HG02610 (cell line): Measurements from ENCODE around the gene TIGD1.
"Not testable (repeated sequence)": the region's sequence is repeated elsewhere in the genome, so short reads cannot be mapped to it uniquely, and the experiment has no call there.

Experiments
- ATAC-seq: cut with Tn5 transposase; IDR thresholded peaks from one replicate; pipeline ENCODE4 v1.9.1; 2021; ENCODE audit warnings: mild to moderate bottlenecking, moderate library complexity; ENCODE audit not compliant: unreplicated experiment

The TIGD1 gene

DNA sequence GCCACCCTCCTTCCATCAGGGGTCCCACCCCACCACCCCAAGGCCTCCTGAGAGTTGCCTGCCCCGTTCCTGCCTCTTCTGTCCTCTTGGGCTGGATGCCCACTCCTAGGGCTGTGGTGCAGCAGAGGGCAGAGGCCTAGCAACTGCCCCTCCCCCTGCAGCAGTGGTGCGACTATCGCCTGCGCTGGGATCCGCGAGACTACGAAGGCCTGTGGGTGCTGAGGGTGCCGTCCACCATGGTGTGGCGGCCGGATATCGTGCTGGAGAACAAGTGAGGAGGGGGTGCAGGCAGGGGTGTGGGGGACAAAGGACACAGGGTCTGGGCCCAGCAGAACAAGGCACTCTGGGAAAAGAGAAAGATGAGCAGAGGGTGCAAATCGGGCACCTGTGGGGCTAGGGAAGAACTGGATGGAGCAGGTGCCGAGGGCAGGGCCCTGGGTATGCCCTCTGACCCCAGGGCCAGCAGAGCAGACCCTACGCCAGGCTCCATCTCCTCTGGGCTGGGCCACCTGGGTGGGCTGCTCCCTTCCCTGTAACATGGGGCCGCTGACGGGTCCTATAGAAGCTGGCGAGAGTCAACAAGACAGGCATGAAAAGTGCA lies 9.8 kb downstream of the TIGD1 start:
- no peak for ATAC-seq

- ATAC-seq, result no peak
These were observed 10.8 kb downstream of the TIGD1 start, which contains the start of gene CHRNG for GRCh38 chr2:232539298-232540231. CHRNG (plus strand) TSS chr2:232539692; CDS start chr2:232539748, 56 bp downstream.

DNA sequence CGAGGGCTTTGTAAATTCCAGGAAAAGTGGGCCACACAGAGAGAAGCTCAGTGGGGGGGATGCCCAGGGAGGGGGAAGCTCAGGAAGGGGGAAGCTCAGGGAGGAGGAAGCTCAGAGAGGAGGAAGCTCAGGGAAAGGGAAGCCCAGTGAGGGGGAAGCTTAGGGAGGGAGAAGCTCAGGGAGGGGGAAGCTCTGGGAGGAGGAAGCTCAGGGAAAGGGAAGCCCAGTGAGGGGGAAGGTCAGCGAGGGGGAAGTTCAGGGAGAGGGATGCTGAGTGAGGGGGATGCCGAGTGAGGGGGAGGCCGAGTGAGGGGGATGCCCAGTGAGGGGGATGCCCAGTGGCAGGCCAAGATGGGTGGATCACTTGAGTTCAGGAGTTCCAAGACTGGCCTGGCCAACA lies 11.7 kb downstream of the TIGD1 start:
- no peak for ATAC-seq

- ATAC-seq, result no peak
These were observed 12.9 kb downstream of the TIGD1 start for GRCh38 chr2:232537499-232537898.

DNA sequence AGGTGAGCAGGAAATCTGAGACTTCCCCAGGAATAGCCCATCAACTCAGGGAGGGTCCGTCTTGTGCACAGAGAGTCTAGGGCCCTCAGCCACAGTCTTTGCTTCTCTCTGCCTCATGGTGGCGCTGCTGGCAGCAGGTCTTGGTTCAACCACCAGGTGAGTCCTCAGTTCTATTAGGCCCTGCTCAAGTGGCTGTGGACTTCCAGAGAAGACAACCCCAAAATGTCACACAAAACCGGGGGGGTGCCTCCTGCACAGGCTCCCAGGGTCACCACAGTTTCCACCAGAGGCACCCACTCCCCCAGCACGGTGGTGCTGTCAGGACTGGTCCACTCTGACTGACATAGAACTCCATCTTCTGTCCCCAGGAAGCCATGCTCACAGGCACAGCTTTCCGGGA lies 13.3 kb downstream of the TIGD1 start:
- no peak for ATAC-seq

- no peak for ATAC-seq
These were observed 14.4 kb downstream of the TIGD1 start for GRCh38 chr2:232535761-232536530.

DNA sequence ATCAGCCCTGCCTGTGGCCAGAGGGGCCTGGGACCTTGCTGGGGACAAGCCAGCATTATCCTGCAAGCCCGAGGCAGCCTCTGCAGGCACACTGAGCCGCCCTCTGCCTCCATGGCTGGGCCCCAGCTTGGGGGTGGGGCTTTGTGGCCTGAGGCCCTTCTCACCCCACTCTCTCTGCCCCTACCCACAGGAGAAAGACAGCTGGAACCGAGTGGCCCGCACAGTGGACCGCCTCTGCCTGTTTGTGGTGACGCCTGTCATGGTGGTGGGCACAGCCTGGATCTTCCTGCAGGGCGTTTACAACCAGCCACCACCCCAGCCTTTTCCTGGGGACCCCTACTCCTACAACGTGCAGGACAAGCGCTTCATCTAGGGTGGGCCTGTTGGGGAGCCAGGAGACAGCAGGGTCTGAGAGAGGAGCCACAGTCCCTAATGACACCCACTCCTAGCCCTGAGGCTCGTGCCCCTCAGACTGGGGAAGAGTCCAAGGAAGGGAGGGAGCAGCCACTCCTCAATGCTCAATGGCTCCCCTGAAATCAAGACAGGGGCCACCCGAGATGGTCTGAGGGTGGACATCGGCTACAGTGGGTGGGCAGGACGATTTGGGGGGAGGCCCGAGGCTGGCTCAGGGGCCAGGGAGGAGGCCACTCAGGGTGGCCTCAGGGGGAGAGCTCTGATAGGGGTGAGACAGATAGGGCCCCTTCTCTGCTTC lies 15.3 kb downstream of the TIGD1 start:
- ATAC-seq, result no peak

- ATAC-seq, result no peak
These were observed 16.2 kb downstream of the TIGD1 start for GRCh38 chr2:232533944-232534710.

DNA sequence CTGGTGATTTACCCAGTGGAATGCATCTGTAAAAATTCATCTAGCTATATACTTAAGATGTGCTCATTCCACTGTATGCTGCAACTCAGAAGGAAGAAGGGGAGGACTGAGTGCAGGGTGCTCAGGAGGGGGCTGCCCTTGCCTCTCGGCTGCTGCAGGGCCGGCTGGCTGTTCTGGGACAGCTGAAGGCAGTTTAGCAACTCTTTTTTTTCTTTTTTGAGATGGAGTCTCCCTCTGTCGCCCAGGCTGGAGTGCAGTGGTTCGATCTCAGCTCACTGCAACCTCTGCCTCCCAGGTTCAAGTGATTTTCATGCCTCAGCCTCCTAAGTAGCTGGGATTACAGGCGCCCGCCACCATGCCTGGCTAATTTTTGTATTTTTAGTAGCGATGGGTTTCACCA lies 17.5 kb downstream of the TIGD1 start:
- not testable (repeated sequence) for ATAC-seq

DNA sequence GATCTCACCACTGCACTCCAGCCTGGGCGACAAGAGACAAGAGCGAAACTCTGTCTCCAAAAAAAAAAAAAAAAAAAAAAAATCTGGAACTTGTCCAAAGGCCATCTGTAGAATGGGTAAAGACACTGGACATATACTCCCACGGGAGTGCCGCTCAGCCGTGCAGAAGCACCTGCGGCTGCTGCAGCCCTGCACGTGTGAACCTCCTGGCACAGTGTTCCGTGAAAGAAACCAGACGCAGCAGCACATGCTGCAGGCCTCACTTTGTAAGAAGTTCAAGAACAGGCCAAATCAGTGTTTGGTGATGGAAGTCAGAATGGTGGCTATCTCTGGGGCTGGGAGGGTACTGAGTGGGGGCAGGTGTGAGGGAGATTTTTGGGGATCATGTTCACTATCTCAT lies 17.9 kb downstream of the TIGD1 start:
- no peak for ATAC-seq

- ATAC-seq, result no peak
These were observed 19.6 kb downstream of the TIGD1 start for GRCh38 chr2:232530626-232531260.

- ATAC-seq, result no peak
These were observed 20.4 kb downstream of the TIGD1 start for GRCh38 chr2:232529806-232530547.

DNA sequence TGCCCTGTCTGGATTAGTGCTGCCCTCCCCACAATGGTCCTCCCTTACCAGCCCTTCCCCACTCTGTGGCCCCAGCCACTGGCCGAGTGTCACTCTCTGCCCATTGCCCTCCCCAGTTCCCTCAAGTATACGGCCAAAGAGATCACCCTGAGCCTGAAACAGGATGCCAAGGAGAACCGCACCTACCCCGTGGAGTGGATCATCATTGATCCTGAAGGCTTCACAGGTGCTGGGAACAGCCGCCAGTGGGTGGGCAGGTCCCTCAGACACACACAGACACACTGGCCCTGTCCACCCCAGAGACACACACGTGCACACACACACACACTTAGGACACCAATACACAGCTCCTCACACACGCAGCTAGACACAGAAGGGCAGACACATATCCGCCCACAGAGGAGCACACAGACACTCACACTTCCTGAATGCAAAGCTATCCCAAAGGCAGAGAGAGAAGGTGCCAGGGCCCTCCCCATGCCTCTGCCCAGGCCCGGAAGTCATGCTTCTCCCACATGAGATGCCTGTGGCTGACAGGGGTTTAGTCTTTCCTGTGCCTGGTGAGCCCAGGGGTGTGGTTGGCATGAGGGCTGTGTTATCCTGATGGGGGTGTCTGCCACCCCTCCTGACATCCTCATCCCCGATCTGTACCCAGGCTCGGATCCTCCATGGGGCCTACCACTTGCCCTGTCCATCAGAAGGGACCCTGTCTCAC lies 21.5 kb downstream of the TIGD1 start:
- no peak for ATAC-seq

GRCh38 chr2:232527905-232528470 lies 22.4 kb downstream of the TIGD1 start:
- ATAC-seq, result no peak

- ATAC-seq, result no peak
These were observed 23.9 kb downstream of the TIGD1 start for GRCh38 chr2:232526372-232526941.

DNA sequence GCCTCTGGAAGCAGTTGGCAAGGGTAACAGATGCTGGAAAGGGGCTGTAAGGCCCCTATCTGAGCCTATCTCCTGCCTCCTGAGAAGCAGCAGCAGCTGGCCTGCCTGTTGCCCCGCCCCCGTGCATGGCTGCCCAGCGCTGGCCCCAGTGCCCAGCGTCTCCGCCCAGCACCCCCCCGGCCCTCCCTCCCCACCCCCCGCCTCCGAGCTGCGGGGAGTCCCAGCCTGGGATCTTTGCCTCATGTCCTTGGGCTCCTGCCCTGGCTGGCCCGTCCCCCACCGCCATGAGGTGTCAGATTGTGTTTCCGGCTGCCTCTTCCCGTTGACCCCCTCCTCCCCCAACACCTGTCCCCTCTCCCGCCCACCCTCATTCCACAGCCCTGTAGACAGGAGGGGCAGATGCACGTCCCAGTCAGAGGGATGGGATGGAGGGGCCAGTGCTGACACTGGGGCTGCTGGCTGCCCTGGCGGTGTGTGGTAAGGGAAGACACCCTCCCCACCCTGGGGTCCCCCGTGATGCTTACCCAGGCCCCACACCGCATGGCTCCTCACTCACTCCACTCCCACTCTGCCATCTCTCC lies 24.5 kb downstream of the TIGD1 start, which contains the start of gene CHRND:
Gene CHRND, plus strand, starts transcription at position 370 of the 581 bp plus-strand sequence. Its CDS starts 56 bp downstream, at position 426.
- no peak for ATAC-seq

- ATAC-seq, result no peak
These were observed 25.2 kb downstream of the TIGD1 start for GRCh38 chr2:232525199-232525598.
